ENCODE data around the gene ZNF778.
"Not testable (repeated sequence)": the region's sequence is repeated elsewhere in the genome, so short reads cannot be mapped to it uniquely, and the experiment has no call there.

ZNF778 gene

DNA sequence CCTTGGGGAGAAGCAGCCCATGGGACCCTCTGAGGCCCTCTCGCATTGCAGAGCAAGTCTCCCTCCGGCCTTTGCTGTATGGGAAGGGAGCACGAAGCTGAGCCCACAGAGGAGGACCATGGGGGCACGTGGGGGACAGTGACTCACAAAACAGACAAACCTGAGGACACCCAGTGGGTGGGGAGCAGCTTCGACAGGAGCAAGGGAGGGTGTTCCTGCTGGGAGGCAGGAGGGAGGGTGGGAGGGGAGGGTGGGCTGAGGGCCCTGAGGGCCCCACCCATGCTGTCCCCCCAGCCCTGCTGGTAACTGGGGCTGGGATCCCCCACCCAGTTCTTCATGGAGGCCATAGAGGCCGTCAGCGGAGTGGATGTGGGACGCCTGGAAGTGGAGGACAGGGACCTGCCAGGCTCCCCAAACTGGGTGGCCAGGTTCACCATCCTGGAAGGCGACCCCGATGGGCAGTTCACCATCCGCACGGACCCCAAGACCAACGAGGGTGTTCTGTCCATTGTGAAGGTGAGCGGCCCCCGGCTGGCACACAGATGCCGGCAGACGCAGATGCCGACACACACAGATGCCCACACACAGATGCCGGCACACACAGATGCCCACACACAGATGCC is 29.6 kb upstream of the ZNF778 start:
- TF ChIP-seq, protein P1, sequence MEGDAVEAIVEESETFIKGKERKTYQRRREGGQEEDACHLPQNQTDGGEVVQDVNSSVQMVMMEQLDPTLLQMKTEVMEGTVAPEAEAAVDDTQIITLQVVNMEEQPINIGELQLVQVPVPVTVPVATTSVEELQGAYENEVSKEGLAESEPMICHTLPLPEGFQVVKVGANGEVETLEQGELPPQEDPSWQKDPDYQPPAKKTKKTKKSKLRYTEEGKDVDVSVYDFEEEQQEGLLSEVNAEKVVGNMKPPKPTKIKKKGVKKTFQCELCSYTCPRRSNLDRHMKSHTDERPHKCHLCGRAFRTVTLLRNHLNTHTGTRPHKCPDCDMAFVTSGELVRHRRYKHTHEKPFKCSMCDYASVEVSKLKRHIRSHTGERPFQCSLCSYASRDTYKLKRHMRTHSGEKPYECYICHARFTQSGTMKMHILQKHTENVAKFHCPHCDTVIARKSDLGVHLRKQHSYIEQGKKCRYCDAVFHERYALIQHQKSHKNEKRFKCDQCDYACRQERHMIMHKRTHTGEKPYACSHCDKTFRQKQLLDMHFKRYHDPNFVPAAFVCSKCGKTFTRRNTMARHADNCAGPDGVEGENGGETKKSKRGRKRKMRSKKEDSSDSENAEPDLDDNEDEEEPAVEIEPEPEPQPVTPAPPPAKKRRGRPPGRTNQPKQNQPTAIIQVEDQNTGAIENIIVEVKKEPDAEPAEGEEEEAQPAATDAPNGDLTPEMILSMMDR (IDR thresholded peaks at IDR 0.05; ENCODE audit: control insufficient read depth, insufficient read depth, low read depth, low read length, missing control alignments), result no peak
- no peak for DNase-seq (ENCODE audit: low read depth)
- no peak overlapping the region for H3K4me3 ChIP-seq (ENCODE audit: control insufficient read depth, low read depth, low read length)

GRCh38 chr16:89188471-89189357 is 28.8 kb upstream of the ZNF778 start:
- not testable (repeated sequence) for DNase-seq (ENCODE audit: low read depth); H3K4me3 ChIP-seq (ENCODE audit: control insufficient read depth, low read depth, low read length)

- H3K4me3 ChIP-seq (ENCODE audit: control insufficient read depth, low read depth, low read length), result no peak overlapping the region
- no peak for DNase-seq (ENCODE audit: low read depth)
- TF ChIP-seq, protein P1 (IDR thresholded peaks at IDR 0.05; ENCODE audit: control insufficient read depth, insufficient read depth, low read depth, low read length, missing control alignments), result no peak
Measured at GRCh38 chr16:89189358-89190025, 28.0 kb upstream of the ZNF778 start.

DNA sequence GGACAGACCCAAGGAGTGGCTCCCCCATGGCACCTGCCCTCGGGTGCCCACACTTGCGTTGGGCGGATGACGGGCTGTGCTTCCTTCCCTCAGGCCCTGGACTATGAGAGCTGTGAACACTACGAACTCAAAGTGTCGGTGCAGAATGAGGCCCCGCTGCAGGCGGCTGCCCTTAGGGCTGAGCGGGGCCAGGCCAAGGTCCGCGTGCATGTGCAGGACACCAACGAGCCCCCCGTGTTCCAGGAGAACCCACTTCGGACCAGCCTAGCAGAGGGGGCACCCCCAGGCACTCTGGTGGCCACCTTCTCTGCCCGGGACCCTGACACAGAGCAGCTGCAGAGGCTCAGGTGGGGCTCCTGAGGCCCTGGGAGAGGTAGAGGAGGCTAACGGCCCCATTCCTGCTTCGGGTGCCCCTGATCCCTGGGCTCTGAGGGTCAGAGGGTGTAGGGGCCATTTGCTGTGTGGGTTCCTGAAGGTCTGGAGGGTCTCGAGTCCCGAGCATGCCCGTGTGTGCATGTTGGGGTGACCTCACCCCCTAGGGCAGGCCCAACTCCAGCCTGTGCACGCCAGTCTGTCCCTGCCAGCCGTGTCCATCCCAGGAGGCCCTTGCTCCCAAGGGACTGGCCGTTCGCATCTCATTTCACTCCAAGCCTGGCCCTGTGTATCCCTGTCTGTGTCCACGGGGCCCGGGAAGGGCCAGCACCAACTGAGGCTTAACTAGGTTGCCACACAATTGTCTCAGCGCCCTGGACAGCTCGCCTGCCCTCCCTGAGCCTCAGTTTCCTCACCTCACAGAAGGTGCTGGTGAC is 27.1 kb upstream of the ZNF778 start:
- no peak overlapping the region for H3K4me3 ChIP-seq (ENCODE audit: control insufficient read depth, low read depth, low read length)
- TF ChIP-seq, protein P1 (IDR thresholded peaks at IDR 0.05; ENCODE audit: control insufficient read depth, insufficient read depth, low read depth, low read length, missing control alignments), result no peak
- DNase-seq (ENCODE audit: low read depth), result no peak

DNA sequence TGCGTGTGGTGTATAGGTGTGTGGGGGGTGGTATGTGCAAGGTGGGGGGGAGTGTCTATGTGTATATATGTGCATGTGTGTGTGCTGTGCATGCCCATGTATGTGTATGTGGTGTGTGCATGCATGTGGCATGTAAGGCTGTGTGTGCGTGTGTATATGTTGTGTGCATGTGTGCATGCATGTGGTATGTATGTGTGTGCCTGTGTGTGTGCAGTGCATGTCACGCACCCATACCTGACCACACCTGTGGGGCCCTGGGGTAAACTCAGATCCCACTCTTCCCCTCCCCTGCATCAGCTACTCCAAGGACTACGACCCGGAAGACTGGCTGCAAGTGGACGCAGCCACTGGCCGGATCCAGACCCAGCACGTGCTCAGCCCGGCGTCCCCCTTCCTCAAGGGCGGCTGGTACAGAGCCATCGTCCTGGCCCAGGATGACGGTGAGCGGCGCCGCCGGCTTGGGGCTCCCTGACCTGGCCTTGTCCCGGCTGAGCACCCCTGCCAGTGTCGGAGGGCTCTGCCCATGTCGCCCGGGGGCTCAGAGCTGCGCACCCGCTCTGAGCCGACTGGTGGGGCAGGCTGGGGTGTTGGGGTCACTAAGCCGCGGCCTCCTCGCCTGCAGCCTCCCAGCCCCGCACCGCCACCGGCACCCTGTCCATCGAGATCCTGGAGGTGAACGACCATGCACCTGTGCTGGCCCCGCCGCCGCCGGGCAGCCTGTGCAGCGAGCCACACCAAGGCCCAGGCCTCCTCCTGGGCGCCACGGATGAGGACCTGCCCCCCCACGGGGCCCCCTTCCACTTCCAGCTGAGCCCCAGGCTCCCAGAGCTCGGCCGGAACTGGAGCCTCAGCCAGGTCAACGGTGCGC is 26.2 kb upstream of the ZNF778 start:
- TF ChIP-seq, protein P1 (IDR thresholded peaks at IDR 0.05; ENCODE audit: control insufficient read depth, insufficient read depth, low read depth, low read length, missing control alignments), result no peak
- no peak for DNase-seq (ENCODE audit: low read depth)
- no peak overlapping the region for H3K4me3 ChIP-seq (ENCODE audit: control insufficient read depth, low read depth, low read length)

GRCh38 chr16:89191901-89192185 is 25.7 kb upstream of the ZNF778 start:
- peak overlapping the region; percentile 49 for H3K4me3 ChIP-seq (ENCODE audit: control insufficient read depth, low read depth, low read length)
- TF ChIP-seq, protein P1 (IDR thresholded peaks at IDR 0.05; ENCODE audit: control insufficient read depth, insufficient read depth, low read depth, low read length, missing control alignments), result no peak
- no peak for DNase-seq (ENCODE audit: low read depth)

DNA sequence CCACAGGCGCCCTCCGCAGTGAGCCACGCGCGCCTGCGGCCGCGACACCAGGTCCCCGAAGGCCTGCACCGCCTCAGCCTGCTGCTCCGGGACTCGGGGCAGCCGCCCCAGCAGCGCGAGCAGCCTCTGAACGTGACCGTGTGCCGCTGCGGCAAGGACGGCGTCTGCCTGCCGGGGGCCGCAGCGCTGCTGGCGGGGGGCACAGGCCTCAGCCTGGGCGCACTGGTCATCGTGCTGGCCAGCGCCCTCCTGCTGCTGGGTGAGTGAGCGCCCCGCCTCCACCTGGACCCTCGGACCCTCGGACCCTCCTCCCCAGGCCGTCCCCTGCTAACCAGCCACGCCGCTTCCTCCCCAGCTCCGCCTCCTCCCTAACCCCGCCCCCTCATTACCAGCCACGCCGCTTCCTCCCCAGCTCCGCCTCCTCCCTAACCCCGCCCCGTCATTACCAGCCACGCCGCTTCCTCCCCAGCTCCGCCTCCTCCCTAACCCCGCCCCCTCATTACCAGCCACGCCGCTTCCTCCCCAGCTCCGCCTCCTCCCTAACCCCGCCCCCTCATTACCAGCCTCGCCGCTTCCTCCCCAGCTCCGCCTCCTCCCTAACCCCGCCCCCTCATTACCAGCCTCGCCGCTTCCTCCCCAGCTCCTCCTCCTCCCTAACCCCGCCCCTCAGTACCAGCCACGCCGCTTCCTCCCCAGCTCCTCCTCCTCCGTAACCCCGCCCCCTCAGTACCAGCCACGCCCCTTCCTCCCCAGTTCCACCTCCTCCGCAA is 25.1 kb upstream of the ZNF778 start:
- peak overlapping the region; percentile 49 for H3K4me3 ChIP-seq (ENCODE audit: control insufficient read depth, low read depth, low read length)
- peak; percentile 64 for DNase-seq (ENCODE audit: low read depth)

All from AG09309 (cell line).